Liver (tissue), 9 donors: ENCODE data around the gene JAK2. TPM values are rescaled to one million over a fixed set of nuclear protein-coding genes. Genes with fewer than 3 reads are reported as not detected.

Source experiments
- DNase-seq: peaks from one replicate; pipeline ENCODE4 v3.0.0-alpha.2; 2017; ENCODE audit warnings: low spot score
- H3K27ac ChIP-seq, 2 donors: one replicate each; pipeline ENCODE4 v1.7.0; 2013; ENCODE audit warnings: inconsistent platforms in 2 of 2, low read length in 2 of 2, control low read depth in 1 of 2, low read depth in 1 of 2, mild to moderate bottlenecking in 1 of 2
- H3K27me3 ChIP-seq, 4 donors: one replicate each; pipeline versions ENCODE4 v1.6.1 to v1.7.0; 2013; ENCODE audit warnings: low read length in 3 of 4, inconsistent platforms in 1 of 4, mild to moderate bottlenecking in 1 of 4, moderate library complexity in 1 of 4; ENCODE audit not compliant: control insufficient read depth in 4 of 4, insufficient read depth in 4 of 4
- H3K36me3 ChIP-seq, 4 donors: one replicate each; pipeline versions ENCODE4 v1.6.1 to v1.7.0; 2013; ENCODE audit warnings: low read length in 3 of 4, mild to moderate bottlenecking in 3 of 4, low read depth in 1 of 4, moderate library complexity in 1 of 4; ENCODE audit not compliant: control insufficient read depth in 4 of 4, insufficient read depth in 3 of 4
- H3K4me1 ChIP-seq, 4 donors: one replicate each; pipeline versions ENCODE4 v1.6.1 to v1.7.0; 2013; ENCODE audit warnings: low read length in 3 of 4, mild to moderate bottlenecking in 3 of 4, moderate library complexity in 1 of 4; ENCODE audit not compliant: control insufficient read depth in 4 of 4, insufficient read depth in 4 of 4
- H3K4me3 ChIP-seq, 3 donors: one replicate each; pipeline versions ENCODE4 v1.6.1 to v1.7.0; 2013; ENCODE audit warnings: low read length in 3 of 3, control low read depth in 1 of 3, low read depth in 1 of 3, mild to moderate bottlenecking in 1 of 3
- H3K9ac ChIP-seq, 2 donors: one replicate each; pipeline ENCODE4 v1.7.0; 2013; ENCODE audit warnings: low read length in 2 of 2, mild to moderate bottlenecking in 2 of 2, moderate library complexity in 2 of 2, control low read depth in 1 of 2, low read depth in 1 of 2
- H3K9me3 ChIP-seq, 4 donors: one replicate each; pipeline versions ENCODE4 v1.6.1 to v1.7.0; 2013; ENCODE audit warnings: low read length in 3 of 4; ENCODE audit not compliant: control insufficient read depth in 4 of 4
- ATF3 ChIP-seq: IDR thresholded peaks from 2 replicates; pipeline ENCODE4 v1.6.1; 2016; ENCODE audit warnings: antibody characterized with exemption
- CTCF ChIP-seq: fragments of 150-350 bp; IDR thresholded peaks from 2 replicates; pipeline ENCODE4 v1.5.1; 2017; ENCODE audit warnings: improper control_type of control experiment, low read depth, low read length; ENCODE audit not compliant: missing input control
- FOXA1 ChIP-seq: IDR thresholded peaks from 2 replicates; pipeline ENCODE4 v1.6.1; 2016; ENCODE audit warnings: antibody characterized with exemption
- FOXA2 ChIP-seq: IDR thresholded peaks from 2 replicates; pipeline ENCODE4 v1.6.1; 2016; ENCODE audit warnings: antibody characterized with exemption
- GABPA ChIP-seq, 2 donors: IDR thresholded peaks in 1 of 2; conservative IDR thresholded peaks in 1 of 2; 2 replicates each; pipeline ENCODE4 v1.6.1; 2016; ENCODE audit warnings: antibody characterized with exemption in 2 of 2, mild to moderate bottlenecking in 1 of 2, moderate library complexity in 1 of 2
- HNF4G ChIP-seq: IDR thresholded peaks from 2 replicates; pipeline ENCODE4 v1.6.1; 2016; ENCODE audit warnings: antibody characterized with exemption
- MAX ChIP-seq: IDR thresholded peaks from 2 replicates; pipeline ENCODE4 v1.6.1; 2016; ENCODE audit warnings: antibody characterized with exemption
- NR2F2 ChIP-seq: IDR thresholded peaks from 2 replicates; pipeline ENCODE4 v1.6.1; 2016; ENCODE audit warnings: antibody characterized with exemption
- RAD21 ChIP-seq, 2 donors: IDR thresholded peaks; 2 replicates each; pipeline ENCODE4 v1.6.1; 2016; ENCODE audit warnings: antibody characterized with exemption in 2 of 2, mild to moderate bottlenecking in 2 of 2
- RXRA ChIP-seq, 2 donors: IDR thresholded peaks; 2 replicates each; pipeline ENCODE4 v1.6.1; 2017 to 2018; ENCODE audit warnings: antibody characterized with exemption in 2 of 2, mild to moderate bottlenecking in 1 of 2
- TAF1 ChIP-seq: conservative IDR thresholded peaks from 2 replicates; pipeline ENCODE4 v1.6.1; 2016; ENCODE audit warnings: antibody characterized with exemption, mild to moderate bottlenecking
- YY1 ChIP-seq: IDR thresholded peaks from 2 replicates; pipeline ENCODE4 v1.6.1; 2016; ENCODE audit warnings: antibody characterized with exemption, mild to moderate bottlenecking
- ZBTB33 ChIP-seq: IDR thresholded peaks from 2 replicates; pipeline ENCODE4 v1.6.1; 2016; ENCODE audit warnings: antibody characterized with exemption
- WGBS: extraction: QIAGEN DNeasy Blood & Tissue Kit; methylation state at CpG from one replicate; pipeline ENCODE4 v1.1.7; 2013; 5-methylcytosine and 5-hydroxymethylcytosine counted together
- polyA plus RNA-seq, 2 donors: library from polyadenylated mRNA; stranded (reverse) in 1 of 2; unstranded in 1 of 2; fragments of 200-250 nt in 1 of 2; fragments of >200 nt in 1 of 2; fragmentation: Nextera tagmentation in 1 of 2; extraction: Ambion mirVana in 1 of 2; gene quantifications; one replicate each; pipeline versions ENCODE4 v1.2.1 to v1.2.3, GENCODE V29; 2013 to 2015
- total RNA-seq, 2 donors: library from RNA; depleted of rRNA; stranded (reverse); fragments of >200 nt; gene quantifications; one replicate each; pipeline ENCODE4 v1.2.3, GENCODE V29; 2014
- donor health status: healthy.
- donor health status: healthy.
- donor health status: healthy.
- donor health status: healthy.
- donor health status: healthy.

The JAK2 gene
- total and polyA plus RNA-seq, 4 donors, result 1.5 to 21.5 (median 5.1) TPM

- TF ChIP-seq GABPA (IDR thresholded peaks at IDR 0.05 in 1 of 2, conservative IDR thresholded peaks at IDR 0.05 in 1 of 2), result no peak
- TF ChIP-seq CTCF, result no peak
- no peak for TF ChIP-seq NR2F2
- TF ChIP-seq MAX, result no peak
- no peak for TF ChIP-seq YY1
- no peak for TF ChIP-seq FOXA1
- TF ChIP-seq RXRA (IDR thresholded peaks at IDR 0.05), result no peak
- TF ChIP-seq RAD21 (IDR thresholded peaks at IDR 0.05), result no peak
- no peak for TF ChIP-seq TAF1
Observed at GRCh38 chr9:4986783-4987182, 1.7 kb downstream of the JAK2 start (continued).

GRCh38 chr9:4987961-4988421 is 2.9 kb downstream of the JAK2 start:
- H3K36me3 ChIP-seq, result peaks cover 0 to 10% (median 5%) of the 10 kb centered on the region in 4 donors
- TF ChIP-seq FOXA2, result no peak
- no peak for TF ChIP-seq ZBTB33
- TF ChIP-seq YY1, result no peak
- peak; percentile 84 to 87 for TF ChIP-seq RAD21 (IDR thresholded peaks at IDR 0.05)
- TF ChIP-seq ATF3, result no peak
- TF ChIP-seq HNF4G, result no peak
- peak; percentile 67 for TF ChIP-seq CTCF
- 35% methylated on average over 2 of the region's 2 CpGs for WGBS
- H3K9ac ChIP-seq, result no peak overlapping the region
- H3K4me1 ChIP-seq, result peaks cover 0 to 45% (median 25%) of the 10 kb centered on the region in 4 donors
- peak; percentile 61 for DNase-seq
- H3K27ac ChIP-seq, result no peak overlapping the region
- H3K9me3 ChIP-seq, result no peaks in the 10 kb centered on the region
- H3K27me3 ChIP-seq, result no peaks in the 10 kb centered on the region
- no peak overlapping the region for H3K4me3 ChIP-seq

GRCh38 chr9:4992872-4993271 is 7.8 kb downstream of the JAK2 start:
- H3K36me3 ChIP-seq, result peaks cover 0 to 13% (median 5%) of the 10 kb centered on the region in 4 donors
- H3K4me3 ChIP-seq, result no peak overlapping the region
- WGBS, result 96% methylated on average over 1 of the region's 1 CpG
- peaks cover 0 to 14% (median 6%) of the 10 kb centered on the region in 4 donors for H3K4me1 ChIP-seq
- H3K9ac ChIP-seq, result no peak overlapping the region
- no peak for DNase-seq
- no peaks in the 10 kb centered on the region for H3K27me3 ChIP-seq
- H3K27ac ChIP-seq, result no peak overlapping the region
- no peaks in the 10 kb centered on the region for H3K9me3 ChIP-seq
- TF ChIP-seq GABPA (IDR thresholded peaks at IDR 0.05 in 1 of 2, conservative IDR thresholded peaks at IDR 0.05 in 1 of 2) (no peak), CTCF (no peak), HNF4G (no peak)
